Panc1 (cell line): ENCODE data around the gene PPP2R3A. TPM values are rescaled to one million over a fixed set of nuclear protein-coding genes. Genes with fewer than 3 reads are reported as not detected.

Source experiments
- ATAC-seq: fragments of 200-7000 bp; cut with Tn5 transposase; 2 replicates; pipeline ENCODE4 v1.9.1; 2020; ENCODE audit warnings: mild to moderate bottlenecking, moderate library complexity
- BruUV-seq: library from RNA; stranded (reverse); fragments of 400-500 nt; replicated peaks from 2 replicates; lab custom pipeline; 2021; lab: Mats Ljungman, UMichigan
- CTCF ChIA-PET: fragments of 300-600 bp; sonication (Branson Sonifier 250); formaldehyde crosslinking; loops from one replicate; lab custom pipeline; 2022; ENCODE audit warnings: antibody characterized with exemption; lab: Charles Lee
- POLR2A ChIA-PET: fragments of 300-600 bp; sonication (Branson Sonifier 250); formaldehyde crosslinking; loops from one replicate; lab custom pipeline; 2022; ENCODE audit warnings: antibody characterized with exemption; lab: Charles Lee
- DNase-seq: peaks from one replicate; pipeline ENCODE4 v3.0.0-alpha.2; 2010; ENCODE audit warnings: low read depth, low spot score
- H3K27ac ChIP-seq: 2 replicates; pipeline ENCODE4 v1.5.1; 2011; ENCODE audit warnings: mild to moderate bottlenecking, low read length, inconsistent platforms
- H3K27me3 ChIP-seq: fragments of 200-500 bp; sonication (Bioruptor generic); 2 replicates; pipeline ENCODE4 v1.6.0; 2014; ENCODE audit warnings: low read length, inconsistent platforms; ENCODE audit not compliant: control insufficient read depth, insufficient read depth
- H3K36me3 ChIP-seq: fragments of 200-500 bp; sonication (Bioruptor generic); 2 replicates; pipeline ENCODE4 v1.5.1; 2014; ENCODE audit warnings: inconsistent platforms, mild to moderate bottlenecking, low read length, moderate library complexity; ENCODE audit not compliant: control insufficient read depth, insufficient read depth
- H3K4me1 ChIP-seq: 2 replicates; pipeline ENCODE4 v1.5.1; 2011; ENCODE audit warnings: inconsistent platforms, mild to moderate bottlenecking, low read length, moderate library complexity; ENCODE audit not compliant: control insufficient read depth, insufficient read depth
- H3K4me3 ChIP-seq, 2 experiments: 2 replicates each; pipeline ENCODE4 v1.5.1; 2011 to 2012; ENCODE audit warnings: low read depth in 2 of 2, low read length in 2 of 2, mild to moderate bottlenecking in 2 of 2, inconsistent platforms in 1 of 2, moderate library complexity in 1 of 2
- H3K9me3 ChIP-seq: fragments of 200-500 bp; sonication (Bioruptor generic); 2 replicates; pipeline ENCODE4 v1.5.1; 2014; ENCODE audit warnings: low read depth, mild to moderate bottlenecking, inconsistent platforms, low read length, moderate library complexity; ENCODE audit not compliant: control insufficient read depth, insufficient read depth
- CTCF ChIP-seq: fragments of 450-650 bp; IDR thresholded peaks from 2 replicates; pipeline ENCODE4 v1.5.1; 2017; ENCODE audit warnings: mild to moderate bottlenecking
- POLR2AphosphoS5 ChIP-seq: IDR thresholded peaks from 2 replicates; pipeline ENCODE4 v1.6.1; 2012; ENCODE audit warnings: mild to moderate bottlenecking, low read depth, low read length, moderate library complexity
- REST ChIP-seq, 2 experiments: IDR thresholded peaks; 2 replicates each; pipeline ENCODE4 v1.6.1; 2011 to 2012; ENCODE audit warnings: low read depth in 2 of 2, control low read depth in 1 of 2, low read length in 1 of 2, mild to moderate bottlenecking in 1 of 2, moderate library complexity in 1 of 2; ENCODE audit not compliant: insufficient read depth in 1 of 2
- SIN3A ChIP-seq: IDR thresholded peaks from 2 replicates; pipeline ENCODE4 v1.6.1; 2012; ENCODE audit warnings: low read depth, mild to moderate bottlenecking, low read length, moderate library complexity, borderline replicate concordance; ENCODE audit not compliant: insufficient read depth
- TCF7L2 ChIP-seq: IDR thresholded peaks from 2 replicates; pipeline ENCODE4 v1.6.1; 2011; ENCODE audit warnings: mild to moderate bottlenecking, low read depth, low read length, inconsistent platforms
- in situ Hi-C: cut with HindIII; loops from 2 replicates; pipeline ENCODE4 v1.10.0; 2016; ENCODE audit warnings: low sequenced_read_pairs, low pct_unique_long_range_greater_than_20kb
- intact Hi-C: fragments of 100-400 bp; cut with micrococcal nuclease; formaldehyde crosslinking; loops from one replicate; pipeline ENCODE4 v1.10.0; 2022; ENCODE audit not compliant: unreplicated experiment
- total RNA-seq: library from RNA; stranded (reverse); gene quantifications from one replicate; pipeline ENCODE4 v1.2.1, GENCODE V29; 2021; ENCODE audit not compliant: unreplicated experiment

PPP2R3A gene
- total RNA-seq, 1 experiment from 2014 or later = 8.1 TPM

GRCh38 chr3:136105044-136105443 is 139.5 kb downstream of the PPP2R3A start:
- Histone ChIP-seq H3K36me3 (no peaks in the 10 kb centered on the region), H3K27me3 (no peaks in the 10 kb centered on the region), H3K4me3 (no peak overlapping the region), H3K9me3 (no peaks in the 10 kb centered on the region), H3K4me1 (no peaks in the 10 kb centered on the region), H3K27ac (no peak overlapping the region)
- no peak for TF ChIP-seq SIN3A
- no peak for TF ChIP-seq POLR2AphosphoS5
- TF ChIP-seq REST (IDR thresholded peaks at IDR 0.05; ENCODE audit: insufficient read depth in 1 of 2, low read depth in 2 of 2, low read length in 1 of 2) = no peak
- no peak for TF ChIP-seq CTCF
- TF ChIP-seq TCF7L2 = no peak
- ChIA-PET POLR2A (no interaction called here), CTCF (no interaction called here)
- intact Hi-C loops (no loop called here), in situ Hi-C loops (no loop called here)
- BruUV-seq = no TSS peak
- DNase-seq (no peak), ATAC-seq (no peak)

GRCh38 chr3:136106101-136106500 is 140.6 kb downstream of the PPP2R3A start:
- ATAC-seq (no peak), DNase-seq (no peak)
- TF ChIP-seq SIN3A = no peak
- no peak for TF ChIP-seq POLR2AphosphoS5
- no peak for TF ChIP-seq CTCF
- no peak for TF ChIP-seq TCF7L2
- TF ChIP-seq REST (IDR thresholded peaks at IDR 0.05; ENCODE audit: insufficient read depth in 1 of 2, low read depth in 2 of 2, low read length in 1 of 2) = no peak
- Histone ChIP-seq H3K4me3 (no peak overlapping the region), H3K9me3 (no peaks in the 10 kb centered on the region), H3K36me3 (no peaks in the 10 kb centered on the region), H3K27me3 (no peaks in the 10 kb centered on the region), H3K4me1 (no peaks in the 10 kb centered on the region), H3K27ac (no peak overlapping the region)
- ChIA-PET POLR2A (no interaction called here), CTCF (no interaction called here)
- BruUV-seq = no TSS peak
- intact Hi-C loops = no loop called here
- in situ Hi-C loops = no loop called here
